Measurements from ENCODE around the gene ATXN3L.

GRCh38 chrX:13285693-13286092 lies 34.2 kb downstream of the ATXN3L start:
- TF ChIP-seq CTCF (IDR thresholded peaks at IDR 0.05), result no peak
- TF ChIP-seq POLR2A (IDR thresholded peaks at IDR 0.05), result no peak

Measured in esophagus squamous epithelium (tissue), 4 donors.